Skeletal muscle tissue (tissue), 5 donors: ENCODE data around the gene AKAP13. TPM values are rescaled to one million over a fixed set of nuclear protein-coding genes. Genes with fewer than 3 reads are reported as not detected.
"Not testable (repeated sequence)": the region's sequence is repeated elsewhere in the genome, so short reads cannot be mapped to it uniquely, and the experiment has no call there.

Source experiments
- H3K27ac ChIP-seq: one replicate; pipeline ENCODE4 v1.7.0; 2013; ENCODE audit warnings: mild to moderate bottlenecking, low read depth, low read length, inconsistent platforms
- H3K27me3 ChIP-seq, 3 donors: one replicate each; pipeline ENCODE4 v1.7.0; 2013; ENCODE audit warnings: low read length in 3 of 3; ENCODE audit not compliant: control insufficient read depth in 3 of 3, insufficient read depth in 3 of 3
- H3K36me3 ChIP-seq, 3 donors: one replicate each; pipeline ENCODE4 v1.7.0; 2013; ENCODE audit warnings: low read length in 3 of 3; ENCODE audit not compliant: control insufficient read depth in 3 of 3, insufficient read depth in 3 of 3
- H3K4me1 ChIP-seq, 3 donors: one replicate each; pipeline ENCODE4 v1.7.0; 2013; ENCODE audit warnings: low read length in 3 of 3, mild to moderate bottlenecking in 3 of 3; ENCODE audit not compliant: control insufficient read depth in 3 of 3, insufficient read depth in 3 of 3
- H3K4me3 ChIP-seq, 3 donors: one replicate each; pipeline ENCODE4 v1.7.0; 2013; ENCODE audit warnings: low read length in 3 of 3
- H3K9ac ChIP-seq, 3 donors: one replicate each; pipeline ENCODE4 v1.7.0; 2013; ENCODE audit warnings: low read length in 3 of 3, mild to moderate bottlenecking in 3 of 3, moderate library complexity in 2 of 3, low read depth in 1 of 3
- H3K9me3 ChIP-seq, 3 donors: one replicate each; pipeline ENCODE4 v1.7.0; 2013; ENCODE audit warnings: low read length in 3 of 3; ENCODE audit not compliant: control insufficient read depth in 3 of 3
- small RNA-seq: library from RNA; depleted of rRNA; stranded (forward); fragments of <200 nt; gene quantifications from one replicate; pipeline ENCODE3, GENCODE V24; 2014
- total RNA-seq: library from RNA; depleted of rRNA; stranded (reverse); fragments of >200 nt; gene quantifications from one replicate; pipeline ENCODE4 v1.2.3, GENCODE V29; 2014
- donor health status: Osteomylitis.

The AKAP13 gene
- total RNA-seq, 1 donor from 2014 or later = 129 TPM

- no peaks in the 10 kb centered on the region for H3K9me3 ChIP-seq
- no peaks in the 10 kb centered on the region for H3K36me3 ChIP-seq
- no peaks in the 10 kb centered on the region for H3K27me3 ChIP-seq
- H3K4me3 ChIP-seq = peak overlapping the region; percentile 64 to 87 (median 68)
- peaks cover 23 to 43% (median 24%) of the 10 kb centered on the region in 3 donors for H3K4me1 ChIP-seq
- H3K9ac ChIP-seq = peak overlapping the region; percentile 24 to 75 (median 70)
- no peak overlapping the region for H3K27ac ChIP-seq
Observed at GRCh38 chr15:85795337-85796305, 415.2 kb downstream of the AKAP13 start.

- H3K27ac ChIP-seq, H3K9me3 ChIP-seq, H3K36me3 ChIP-seq, H3K27me3 ChIP-seq, H3K9ac ChIP-seq, H3K4me3 ChIP-seq: not testable (repeated sequence)
- peaks cover 24 to 47% (median 26%) of the 10 kb centered on the region in 3 donors for H3K4me1 ChIP-seq
Observed at GRCh38 chr15:85796371-85796770, 416.0 kb downstream of the AKAP13 start.

Small RNAs within 50 kb of the gene (small RNA-seq; reads per million reads assigned to genes)
- gene AC021739.1 (not detected), gene MIR1276 (0.21 reads per million), gene RNU6-1280P (not detected), gene RNU7-79P (not detected)
